ENCODE data around the gene MIER2.

- no peak for TF ChIP-seq CTCF (IDR thresholded peaks at IDR 0.05; ENCODE audit: borderline replicate concordance, extremely low read depth, low read length, poor library complexity, severe bottlenecking)
- TF ChIP-seq EZH2 (IDR thresholded peaks at IDR 0.05; ENCODE audit: borderline replicate concordance, low read depth, low read length, severe bottlenecking): no peak
These were observed 65.4 kb downstream of the MIER2 start for GRCh38 chr19:279231-279630.
